Cardiac muscle cell (in vitro differentiated cells and primary cell): ENCODE results near the gene BMF. TPM values are rescaled to one million over a fixed set of nuclear protein-coding genes. Genes with fewer than 3 reads are reported as not detected.

ENCODE experiments used
- DNase-seq, 2 donors: peaks; one replicate each; pipeline versions ENCODE4 v3.0.0 to v3.0.0-alpha.2; 2010 to 2017; ENCODE audit warnings: low read depth in 1 of 2, low spot score in 1 of 2
- H3K27ac ChIP-seq: fragments of 200-600 bp; sonication (generic); 2 replicates; pipeline ENCODE4 v1.5.1; 2016
- H3K27me3 ChIP-seq: fragments of 200-600 bp; sonication (generic); 2 replicates; pipeline ENCODE4 v1.6.0; 2016; ENCODE audit warnings: control low read depth
- H3K36me3 ChIP-seq: fragments of 200-600 bp; sonication (generic); 2 replicates; pipeline ENCODE4 v1.5.1; 2016; ENCODE audit warnings: control low read depth
- H3K4me1 ChIP-seq: fragments of 200-600 bp; sonication (generic); 2 replicates; pipeline ENCODE4 v1.8.1; 2017; ENCODE audit warnings: low read depth, mild to moderate bottlenecking, mixed run types
- H3K4me3 ChIP-seq: fragments of 200-600 bp; sonication (generic); 2 replicates; pipeline ENCODE4 v1.5.1; 2016; ENCODE audit warnings: mild to moderate bottlenecking
- H3K9me3 ChIP-seq: fragments of 200-600 bp; sonication (generic); 2 replicates; pipeline ENCODE4 v1.5.1; 2017; ENCODE audit warnings: low read depth, mild to moderate bottlenecking, control low read depth
- polyA plus RNA-seq: library from polyadenylated mRNA; unstranded; fragments of >200 nt; fragmentation: Nextera tagmentation; extraction: Ambion mirVana; gene quantifications from 2 replicates; pipeline ENCODE4 v1.2.1, GENCODE V29; 2016
- total RNA-seq: library from RNA; depleted of rRNA; stranded (reverse); fragments of >200 nt; gene quantifications from 2 replicates; pipeline ENCODE4 v1.2.3, GENCODE V29; 2016
- TF ChIP-seq, protein P1 (sequence below): IDR thresholded peaks from 2 replicates; pipeline ENCODE4 v1.5.1; 2012; ENCODE audit warnings: low read depth, mild to moderate bottlenecking, low read length

BMF gene
- total and polyA plus RNA-seq, 2 experiments from 2014 or later = 8.1 to 56.1 TPM

DNA sequence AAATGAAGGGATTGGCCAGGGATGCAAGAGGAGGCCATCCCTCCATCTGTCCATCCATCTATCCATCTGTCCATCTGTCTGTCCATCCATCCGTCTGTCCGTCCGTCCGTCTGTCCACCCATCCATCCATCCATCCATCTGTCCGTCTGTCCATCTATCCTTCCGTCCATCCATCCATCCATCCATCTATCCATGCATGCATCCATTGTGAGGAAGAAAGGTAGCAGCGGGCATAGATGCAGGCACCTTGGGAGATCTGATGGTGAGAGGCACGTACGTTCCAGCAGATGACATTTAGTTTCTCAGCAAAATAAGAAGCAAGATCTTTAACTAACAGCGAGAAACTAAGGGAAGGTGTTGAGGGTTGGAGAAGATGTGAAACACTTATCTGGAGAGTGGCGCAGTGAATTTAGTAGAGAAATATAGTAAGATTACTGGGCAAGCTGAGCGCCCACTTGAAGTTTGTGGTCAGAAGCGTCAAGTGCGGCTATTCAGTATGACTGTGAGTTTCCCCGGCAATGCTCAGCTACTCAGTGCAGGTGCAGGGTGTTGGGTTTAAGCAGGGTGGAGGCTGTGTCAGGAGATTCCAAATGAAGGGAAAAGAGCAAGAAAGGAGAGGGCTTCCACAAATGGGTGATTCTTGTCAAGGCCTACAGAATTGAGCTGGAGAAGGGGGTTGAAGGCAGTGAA lies 47.3 kb downstream of the BMF start:
- Histone ChIP-seq H3K9me3 (no peaks in the 10 kb centered on the region), H3K27ac (no peak overlapping the region), H3K4me3 (no peak overlapping the region), H3K27me3 (no peaks in the 10 kb centered on the region), H3K36me3 (no peaks in the 10 kb centered on the region), H3K4me1 (no peaks in the 10 kb centered on the region)
- no peak for DNase-seq
- TF ChIP-seq, protein P1, sequence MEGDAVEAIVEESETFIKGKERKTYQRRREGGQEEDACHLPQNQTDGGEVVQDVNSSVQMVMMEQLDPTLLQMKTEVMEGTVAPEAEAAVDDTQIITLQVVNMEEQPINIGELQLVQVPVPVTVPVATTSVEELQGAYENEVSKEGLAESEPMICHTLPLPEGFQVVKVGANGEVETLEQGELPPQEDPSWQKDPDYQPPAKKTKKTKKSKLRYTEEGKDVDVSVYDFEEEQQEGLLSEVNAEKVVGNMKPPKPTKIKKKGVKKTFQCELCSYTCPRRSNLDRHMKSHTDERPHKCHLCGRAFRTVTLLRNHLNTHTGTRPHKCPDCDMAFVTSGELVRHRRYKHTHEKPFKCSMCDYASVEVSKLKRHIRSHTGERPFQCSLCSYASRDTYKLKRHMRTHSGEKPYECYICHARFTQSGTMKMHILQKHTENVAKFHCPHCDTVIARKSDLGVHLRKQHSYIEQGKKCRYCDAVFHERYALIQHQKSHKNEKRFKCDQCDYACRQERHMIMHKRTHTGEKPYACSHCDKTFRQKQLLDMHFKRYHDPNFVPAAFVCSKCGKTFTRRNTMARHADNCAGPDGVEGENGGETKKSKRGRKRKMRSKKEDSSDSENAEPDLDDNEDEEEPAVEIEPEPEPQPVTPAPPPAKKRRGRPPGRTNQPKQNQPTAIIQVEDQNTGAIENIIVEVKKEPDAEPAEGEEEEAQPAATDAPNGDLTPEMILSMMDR = no peak

GRCh38 chr15:40060236-40060961 lies 48.3 kb downstream of the BMF start:
- H3K4me1 ChIP-seq = peaks cover 5% of the 10 kb centered on the region
- H3K4me3 ChIP-seq = no peak overlapping the region
- H3K27ac ChIP-seq = no peak overlapping the region
- TF ChIP-seq, protein P1 = no peak
- no peaks in the 10 kb centered on the region for H3K27me3 ChIP-seq
- no peaks in the 10 kb centered on the region for H3K9me3 ChIP-seq
- DNase-seq = no peak
- H3K36me3 ChIP-seq = no peaks in the 10 kb centered on the region

DNA sequence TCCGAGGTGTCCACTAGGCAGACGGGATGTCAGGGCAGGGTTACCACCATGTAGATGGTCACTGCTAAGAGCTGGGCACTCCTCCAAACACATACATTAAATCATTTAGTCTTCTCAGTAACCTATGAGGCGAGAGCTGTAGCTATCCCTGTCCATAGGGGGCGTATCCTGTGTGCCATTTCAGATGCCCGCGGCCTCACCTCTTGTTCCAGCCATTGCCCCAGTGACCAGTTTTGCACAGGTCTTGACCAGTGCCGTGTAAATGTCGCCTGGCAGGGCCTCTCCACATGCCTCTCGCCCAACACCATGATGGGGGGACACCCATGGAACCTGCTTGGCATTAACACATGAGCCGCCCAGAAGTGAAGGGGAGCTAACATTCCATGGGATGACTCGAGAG lies 48.9 kb downstream of the BMF start:
- Histone ChIP-seq H3K4me1 (peaks cover 9% of the 10 kb centered on the region), H3K27me3 (no peaks in the 10 kb centered on the region), H3K36me3 (no peaks in the 10 kb centered on the region), H3K4me3 (no peak overlapping the region), H3K9me3 (no peaks in the 10 kb centered on the region), H3K27ac (no peak overlapping the region)
- TF ChIP-seq, protein P1 = no peak
- DNase-seq = no peak

DNA sequence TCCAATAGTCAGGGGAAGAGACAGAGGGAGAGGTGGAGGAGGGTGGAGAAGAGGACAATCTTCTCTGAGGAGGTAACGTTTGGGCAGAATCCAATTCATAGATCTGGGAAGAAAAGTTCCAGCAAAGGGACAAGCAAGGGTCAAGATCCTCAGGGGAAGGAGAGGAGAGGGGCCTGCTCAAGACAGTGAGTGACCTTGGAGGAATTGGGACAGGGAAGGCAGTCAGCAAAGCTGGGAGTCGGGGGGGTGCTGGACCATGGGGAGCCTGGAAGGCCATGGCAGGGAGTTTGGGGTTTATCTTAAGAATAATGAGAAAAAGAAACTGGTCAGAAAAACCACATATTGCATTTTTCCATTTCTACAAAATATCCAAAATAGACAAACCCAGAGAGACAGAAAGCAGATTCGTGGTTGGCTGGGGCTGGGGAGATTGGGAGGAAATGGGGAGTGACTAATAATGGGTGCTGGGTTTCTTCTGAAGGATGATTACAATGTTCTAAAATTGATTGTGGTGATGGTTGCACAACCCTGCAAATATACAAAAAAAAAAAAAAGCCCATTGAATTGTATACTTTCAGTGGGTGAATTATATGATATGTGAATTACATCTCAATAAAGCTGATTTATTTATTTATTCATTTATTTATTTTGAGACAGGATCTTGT lies 50.1 kb downstream of the BMF start:
- Histone ChIP-seq H3K4me3 (no peak overlapping the region), H3K27me3 (no peaks in the 10 kb centered on the region), H3K27ac (no peak overlapping the region), H3K36me3 (no peaks in the 10 kb centered on the region), H3K9me3 (no peaks in the 10 kb centered on the region), H3K4me1 (peaks cover 9% of the 10 kb centered on the region)
- TF ChIP-seq, protein P1 = no peak
- DNase-seq = peak in 1 of 2 donors; percentile 81

DNA sequence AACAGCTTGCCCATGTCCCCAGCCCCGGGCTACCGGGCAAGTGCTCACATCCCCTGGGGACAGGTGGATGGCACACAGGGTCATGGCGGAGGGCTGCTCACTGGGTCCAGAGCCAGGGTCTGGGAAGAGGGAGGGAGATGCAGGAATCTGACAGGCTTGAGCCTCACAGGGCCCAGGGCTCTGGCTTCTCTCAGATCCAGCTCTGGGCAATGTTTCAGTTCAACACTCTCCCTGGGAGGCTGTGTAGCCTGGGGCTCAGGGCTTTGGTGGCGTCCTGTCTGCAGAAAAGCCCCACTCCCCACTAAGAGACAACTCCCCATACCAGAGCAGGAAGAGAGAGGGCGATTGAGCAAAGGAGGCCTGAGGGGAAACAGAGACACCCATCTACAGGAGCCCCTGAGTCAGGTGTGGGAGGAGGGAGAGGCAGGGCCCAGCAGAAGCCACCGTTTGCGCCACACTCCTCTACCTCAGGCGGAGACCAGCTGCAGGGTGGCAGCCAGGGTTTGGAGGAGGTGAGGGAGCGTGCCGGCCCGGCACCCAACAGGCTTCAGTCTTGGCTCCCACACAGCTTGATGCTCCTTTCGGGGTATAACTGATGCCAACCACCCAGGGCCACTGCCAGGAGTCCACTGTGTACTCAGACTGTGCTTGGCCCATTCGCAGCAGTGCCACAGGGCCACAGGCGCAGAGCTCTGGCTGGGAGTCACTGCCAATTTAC lies 52.9 kb downstream of the BMF start:
- peak in 1 of 2 donors; percentile 41 for DNase-seq
- Histone ChIP-seq H3K27ac (peak overlapping the region; percentile 47), H3K4me1 (peaks cover 9% of the 10 kb centered on the region), H3K4me3 (no peak overlapping the region), H3K9me3 (no peaks in the 10 kb centered on the region), H3K36me3 (no peaks in the 10 kb centered on the region), H3K27me3 (no peaks in the 10 kb centered on the region)
- TF ChIP-seq, protein P1 = no peak
